ENCODE results near the gene CHRND. TPM values are rescaled to one million over a fixed set of nuclear protein-coding genes. Genes with fewer than 3 reads are reported as not detected.

CHRND gene
- polyA plus RNA-seq, 1 donor (not counting 4 experiments of a cell fraction or from before 2014, with no cell fraction given), result not detected

DNA sequence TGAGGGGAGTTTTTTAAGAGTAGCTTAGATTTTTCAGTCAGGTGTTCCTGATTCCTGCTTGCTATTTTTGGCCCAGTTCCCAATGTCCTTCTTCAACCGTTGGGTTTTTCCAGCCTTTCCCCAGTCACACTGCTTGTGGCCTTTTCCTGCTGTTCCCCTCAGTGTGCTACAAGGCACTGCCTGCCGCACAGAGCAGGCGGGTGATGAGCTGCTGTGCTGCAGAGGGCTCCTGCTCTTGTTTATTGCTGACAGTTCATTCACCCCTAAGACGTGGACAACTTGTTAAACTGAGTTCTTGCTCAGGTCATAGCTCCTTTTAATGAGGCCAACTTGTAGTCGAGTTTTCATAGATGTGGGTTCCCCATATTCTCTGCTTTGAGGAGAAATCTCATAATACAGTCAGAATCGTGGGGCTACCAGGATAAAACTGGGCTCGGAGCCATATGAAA is 45.1 kb downstream of the CHRND start:
- no peaks in the 10 kb centered on the region for H4K20me1 ChIP-seq (ENCODE audit: control insufficient read depth, extremely low read depth, insufficient read depth, low read length)
- H3K27ac ChIP-seq (ENCODE audit: control insufficient read depth, insufficient read depth, low read length), result no peak overlapping the region
- H3K36me3 ChIP-seq (ENCODE audit: control insufficient read depth in 2 of 2, extremely low read depth in 1 of 2, insufficient read depth in 2 of 2, low read length in 2 of 2), result peaks cover 29 to 40% of the 10 kb centered on the region in 2 experiments
- H3K9me1 ChIP-seq (ENCODE audit: control insufficient read depth, extremely low read depth, insufficient read depth, low read length), result no peaks in the 10 kb centered on the region
- no peak overlapping the region for H3K4me2 ChIP-seq (ENCODE audit: control insufficient read depth, extremely low read depth, insufficient read depth, low read depth, low read length)
- no peak overlapping the region for H3K4me3 ChIP-seq (ENCODE audit: control insufficient read depth in 2 of 3, extremely low read depth in 1 of 3, insufficient read depth in 2 of 3, low read depth in 1 of 3, low read length in 3 of 3)
- H3K4me1 ChIP-seq (ENCODE audit: control insufficient read depth, extremely low read depth, insufficient read depth, low read length), result peaks cover 16% of the 10 kb centered on the region
- no peak overlapping the region for H3K9ac ChIP-seq (ENCODE audit: control insufficient read depth, extremely low read depth, insufficient read depth, low read length)
- DNase-seq (ENCODE audit: low read depth, low spot score) (no peak), FAIRE-seq (peak; percentile 44)
- H2AFZ ChIP-seq (ENCODE audit: control insufficient read depth, low read length), result no peak overlapping the region
- H3K9me3 ChIP-seq (ENCODE audit: control insufficient read depth, low read depth, low read length), result no peaks in the 10 kb centered on the region
- dilution Hi-C loops (cut with MboI; ENCODE audit: extremely low pct_ligation_motif_present, low sequenced_read_pairs), result no loop called here
- TF ChIP-seq, protein P1, sequence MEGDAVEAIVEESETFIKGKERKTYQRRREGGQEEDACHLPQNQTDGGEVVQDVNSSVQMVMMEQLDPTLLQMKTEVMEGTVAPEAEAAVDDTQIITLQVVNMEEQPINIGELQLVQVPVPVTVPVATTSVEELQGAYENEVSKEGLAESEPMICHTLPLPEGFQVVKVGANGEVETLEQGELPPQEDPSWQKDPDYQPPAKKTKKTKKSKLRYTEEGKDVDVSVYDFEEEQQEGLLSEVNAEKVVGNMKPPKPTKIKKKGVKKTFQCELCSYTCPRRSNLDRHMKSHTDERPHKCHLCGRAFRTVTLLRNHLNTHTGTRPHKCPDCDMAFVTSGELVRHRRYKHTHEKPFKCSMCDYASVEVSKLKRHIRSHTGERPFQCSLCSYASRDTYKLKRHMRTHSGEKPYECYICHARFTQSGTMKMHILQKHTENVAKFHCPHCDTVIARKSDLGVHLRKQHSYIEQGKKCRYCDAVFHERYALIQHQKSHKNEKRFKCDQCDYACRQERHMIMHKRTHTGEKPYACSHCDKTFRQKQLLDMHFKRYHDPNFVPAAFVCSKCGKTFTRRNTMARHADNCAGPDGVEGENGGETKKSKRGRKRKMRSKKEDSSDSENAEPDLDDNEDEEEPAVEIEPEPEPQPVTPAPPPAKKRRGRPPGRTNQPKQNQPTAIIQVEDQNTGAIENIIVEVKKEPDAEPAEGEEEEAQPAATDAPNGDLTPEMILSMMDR (optimal IDR thresholded peaks at IDR 0.05 in 1 of 3, IDR thresholded peaks at IDR 0.05 in 1 of 3, conservative IDR thresholded peaks at IDR 0.05 in 1 of 3; ENCODE audit: extremely low read depth in 1 of 3, insufficient read depth in 2 of 3, low read length in 3 of 3), result no peak
- no peak for TF ChIP-seq EZH2 (IDR thresholded peaks at IDR 0.05; ENCODE audit: low read length)
- no peaks in the 10 kb centered on the region for H3K79me2 ChIP-seq (ENCODE audit: control insufficient read depth, insufficient read depth, low read length)
- H3K27me3 ChIP-seq (ENCODE audit: control insufficient read depth, extremely low read depth, insufficient read depth, low read length), result no peaks in the 10 kb centered on the region

DNA sequence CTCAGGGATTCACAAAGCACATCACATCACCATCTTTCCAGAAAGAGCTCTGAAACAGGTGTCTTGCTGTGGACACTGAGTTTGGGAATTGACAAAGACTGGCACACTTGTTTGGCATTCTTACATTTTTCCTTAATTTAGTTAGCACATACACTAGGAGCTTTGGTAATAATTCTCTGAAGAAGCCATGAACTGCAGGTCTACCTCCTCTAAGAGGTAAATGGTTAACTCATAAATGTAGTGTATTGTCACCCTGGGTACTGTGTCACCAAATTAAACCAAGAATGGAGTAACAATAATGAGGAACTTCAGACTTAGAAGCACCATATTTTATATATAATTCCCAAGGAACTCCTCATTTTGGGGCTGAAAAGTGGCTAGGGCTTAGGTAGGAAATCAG is 47.1 kb downstream of the CHRND start:
- peaks cover 15 to 28% of the 10 kb centered on the region in 2 experiments for H3K36me3 ChIP-seq (ENCODE audit: control insufficient read depth in 2 of 2, extremely low read depth in 1 of 2, insufficient read depth in 2 of 2, low read length in 2 of 2)
- no peak for FAIRE-seq
- TF ChIP-seq, protein P1 (optimal IDR thresholded peaks at IDR 0.05 in 1 of 3, IDR thresholded peaks at IDR 0.05 in 1 of 3, conservative IDR thresholded peaks at IDR 0.05 in 1 of 3; ENCODE audit: extremely low read depth in 1 of 3, insufficient read depth in 2 of 3, low read length in 3 of 3), result no peak
- TF ChIP-seq EZH2 (IDR thresholded peaks at IDR 0.05; ENCODE audit: low read length), result no peak

More for the DNA sequence above, 47.1 kb downstream of the CHRND start:
- dilution Hi-C loops (cut with MboI; ENCODE audit: extremely low pct_ligation_motif_present, low sequenced_read_pairs), result no loop called here
- Histone ChIP-seq H2AFZ (ENCODE audit: control insufficient read depth, low read length) (no peak overlapping the region), H3K9me3 (ENCODE audit: control insufficient read depth, low read depth, low read length) (no peaks in the 10 kb centered on the region), H3K27ac (ENCODE audit: control insufficient read depth, insufficient read depth, low read length) (no peak overlapping the region), H3K4me1 (ENCODE audit: control insufficient read depth, extremely low read depth, insufficient read depth, low read length) (peaks cover 7% of the 10 kb centered on the region), H3K4me2 (ENCODE audit: control insufficient read depth, extremely low read depth, insufficient read depth, low read depth, low read length) (no peak overlapping the region), H3K27me3 (ENCODE audit: control insufficient read depth, extremely low read depth, insufficient read depth, low read length) (no peaks in the 10 kb centered on the region), H3K9ac (ENCODE audit: control insufficient read depth, extremely low read depth, insufficient read depth, low read length) (no peak overlapping the region), H3K4me3 (ENCODE audit: control insufficient read depth in 2 of 3, extremely low read depth in 1 of 3, insufficient read depth in 2 of 3, low read depth in 1 of 3, low read length in 3 of 3) (no peak overlapping the region), H3K79me2 (ENCODE audit: control insufficient read depth, insufficient read depth, low read length) (no peaks in the 10 kb centered on the region), H3K9me1 (ENCODE audit: control insufficient read depth, extremely low read depth, insufficient read depth, low read length) (no peaks in the 10 kb centered on the region), H4K20me1 (ENCODE audit: control insufficient read depth, extremely low read depth, insufficient read depth, low read length) (no peaks in the 10 kb centered on the region)
- DNase-seq (ENCODE audit: low read depth, low spot score), result no peak

Data from keratinocyte (primary cell).